ENCODE measurements around the gene MKRN3. TPM values are rescaled to one million over a fixed set of nuclear protein-coding genes. Genes with fewer than 3 reads are reported as not detected.

The MKRN3 gene
- total RNA-seq, 1 experiment from 2014 or later: not detected

DNA sequence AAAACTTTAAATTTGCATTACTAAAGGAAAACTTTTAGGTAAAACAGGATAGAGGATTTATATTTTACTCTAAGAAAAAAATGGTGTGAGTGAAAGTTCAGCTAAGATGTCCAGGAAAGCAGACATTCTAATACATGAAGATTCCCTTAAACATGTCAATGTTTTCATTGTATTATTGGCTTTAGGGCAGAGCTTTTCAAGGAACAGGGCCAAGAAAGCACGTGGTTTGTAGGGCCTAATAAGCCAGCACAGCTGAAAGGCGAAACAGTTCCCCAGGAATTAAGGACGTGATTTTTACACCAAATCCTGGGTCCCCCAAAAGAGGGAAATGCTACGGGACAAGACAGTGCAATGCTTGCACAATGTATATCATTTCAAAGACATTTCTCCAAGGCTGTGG, 48.6 kb upstream of the MKRN3 start (continued):
- TF ChIP-seq, protein P1, sequence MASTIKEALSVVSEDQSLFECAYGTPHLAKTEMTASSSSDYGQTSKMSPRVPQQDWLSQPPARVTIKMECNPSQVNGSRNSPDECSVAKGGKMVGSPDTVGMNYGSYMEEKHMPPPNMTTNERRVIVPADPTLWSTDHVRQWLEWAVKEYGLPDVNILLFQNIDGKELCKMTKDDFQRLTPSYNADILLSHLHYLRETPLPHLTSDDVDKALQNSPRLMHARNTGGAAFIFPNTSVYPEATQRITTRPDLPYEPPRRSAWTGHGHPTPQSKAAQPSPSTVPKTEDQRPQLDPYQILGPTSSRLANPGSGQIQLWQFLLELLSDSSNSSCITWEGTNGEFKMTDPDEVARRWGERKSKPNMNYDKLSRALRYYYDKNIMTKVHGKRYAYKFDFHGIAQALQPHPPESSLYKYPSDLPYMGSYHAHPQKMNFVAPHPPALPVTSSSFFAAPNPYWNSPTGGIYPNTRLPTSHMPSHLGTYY (CRISPR knock-in tag; IDR thresholded peaks at IDR 0.05): no peak
- TF ChIP-seq TCF7 (CRISPR knock-in tag; IDR thresholded peaks at IDR 0.05; ENCODE audit: low read depth) (no peak), FOXJ3 (CRISPR knock-in tag; IDR thresholded peaks at IDR 0.05; ENCODE audit: borderline replicate concordance) (no peak)
- TF ChIP-seq, protein P2, sequence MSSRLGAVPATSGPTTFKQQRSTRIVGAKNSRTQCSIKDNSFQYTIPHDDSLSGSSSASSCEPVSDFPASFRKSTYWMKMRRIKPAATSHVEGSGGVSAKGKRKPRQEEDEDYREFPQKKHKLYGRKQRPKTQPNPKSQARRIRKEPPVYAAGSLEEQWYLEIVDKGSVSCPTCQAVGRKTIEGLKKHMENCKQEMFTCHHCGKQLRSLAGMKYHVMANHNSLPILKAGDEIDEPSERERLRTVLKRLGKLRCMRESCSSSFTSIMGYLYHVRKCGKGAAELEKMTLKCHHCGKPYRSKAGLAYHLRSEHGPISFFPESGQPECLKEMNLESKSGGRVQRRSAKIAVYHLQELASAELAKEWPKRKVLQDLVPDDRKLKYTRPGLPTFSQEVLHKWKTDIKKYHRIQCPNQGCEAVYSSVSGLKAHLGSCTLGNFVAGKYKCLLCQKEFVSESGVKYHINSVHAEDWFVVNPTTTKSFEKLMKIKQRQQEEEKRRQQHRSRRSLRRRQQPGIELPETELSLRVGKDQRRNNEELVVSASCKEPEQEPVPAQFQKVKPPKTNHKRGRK (CRISPR knock-in tag; IDR thresholded peaks at IDR 0.05; ENCODE audit: borderline replicate concordance): no peak

GRCh38 chr15:23518104-23518503, 47.4 kb upstream of the MKRN3 start:
- Mint-ChIP-seq H3K27me3 (ENCODE audit: low read depth) (peaks cover 2% of the 10 kb centered on the region; the same call in 1 of the 2 replicates), H3K36me3 (peaks cover 26% of the 10 kb centered on the region), H3K9me3 (peaks cover 51% of the 10 kb centered on the region), H3K27ac (no peak overlapping the region), H3K4me3 (no peak overlapping the region), H3K4me1 (no peaks in the 10 kb centered on the region)
- DNase-seq (ENCODE audit: low spot score) (no peak), ATAC-seq (no peak)
- TF ChIP-seq AR (CRISPR knock-in tag; IDR thresholded peaks at IDR 0.05) (no peak), CREB1 (CRISPR knock-in tag; IDR thresholded peaks at IDR 0.05) (no peak), ATF1 (CRISPR knock-in tag; IDR thresholded peaks at IDR 0.05) (no peak), FOXK1 (CRISPR knock-in tag; IDR thresholded peaks at IDR 0.05) (no peak), ZNF416 (CRISPR knock-in tag; IDR thresholded peaks at IDR 0.05) (no peak), ETV6 (CRISPR knock-in tag; IDR thresholded peaks at IDR 0.05) (no peak), GRHL2 (CRISPR knock-in tag; IDR thresholded peaks at IDR 0.05; ENCODE audit: insufficient replicate concordance, severe bottlenecking) (no peak), FOXJ3 (CRISPR knock-in tag; IDR thresholded peaks at IDR 0.05; ENCODE audit: borderline replicate concordance) (no peak), ZNF219 (CRISPR knock-in tag; IDR thresholded peaks at IDR 0.05; ENCODE audit: borderline replicate concordance) (no peak), ZNF138 (CRISPR knock-in tag; conservative IDR thresholded peaks at IDR 0.05) (no peak), JUN (CRISPR knock-in tag; IDR thresholded peaks at IDR 0.05) (no peak), ZNF425 (CRISPR knock-in tag; conservative IDR thresholded peaks at IDR 0.05) (no peak), GABPB1 (CRISPR knock-in tag; IDR thresholded peaks at IDR 0.05) (no peak), FOXP4 (CRISPR knock-in tag; IDR thresholded peaks at IDR 0.05) (no peak), IRF2 (CRISPR knock-in tag; IDR thresholded peaks at IDR 0.05; ENCODE audit: borderline replicate concordance, low read depth) (no peak)
- TF ChIP-seq, protein P3, sequence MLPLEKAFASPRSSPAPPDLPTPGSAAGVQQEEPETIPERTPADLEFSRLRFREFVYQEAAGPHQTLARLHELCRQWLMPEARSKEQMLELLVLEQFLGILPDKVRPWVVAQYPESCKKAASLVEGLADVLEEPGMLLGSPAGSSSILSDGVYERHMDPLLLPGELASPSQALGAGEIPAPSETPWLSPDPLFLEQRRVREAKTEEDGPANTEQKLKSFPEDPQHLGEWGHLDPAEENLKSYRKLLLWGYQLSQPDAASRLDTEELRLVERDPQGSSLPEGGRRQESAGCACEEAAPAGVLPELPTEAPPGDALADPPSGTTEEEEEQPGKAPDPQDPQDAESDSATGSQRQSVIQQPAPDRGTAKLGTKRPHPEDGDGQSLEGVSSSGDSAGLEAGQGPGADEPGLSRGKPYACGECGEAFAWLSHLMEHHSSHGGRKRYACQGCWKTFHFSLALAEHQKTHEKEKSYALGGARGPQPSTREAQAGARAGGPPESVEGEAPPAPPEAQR (CRISPR knock-in tag; IDR thresholded peaks at IDR 0.05): no peak
- TF ChIP-seq, protein P4, sequence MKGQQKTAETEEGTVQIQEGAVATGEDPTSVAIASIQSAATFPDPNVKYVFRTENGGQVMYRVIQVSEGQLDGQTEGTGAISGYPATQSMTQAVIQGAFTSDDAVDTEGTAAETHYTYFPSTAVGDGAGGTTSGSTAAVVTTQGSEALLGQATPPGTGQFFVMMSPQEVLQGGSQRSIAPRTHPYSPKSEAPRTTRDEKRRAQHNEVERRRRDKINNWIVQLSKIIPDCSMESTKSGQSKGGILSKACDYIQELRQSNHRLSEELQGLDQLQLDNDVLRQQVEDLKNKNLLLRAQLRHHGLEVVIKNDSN (CRISPR knock-in tag; IDR thresholded peaks at IDR 0.05): no peak
- TF ChIP-seq, protein P5, sequence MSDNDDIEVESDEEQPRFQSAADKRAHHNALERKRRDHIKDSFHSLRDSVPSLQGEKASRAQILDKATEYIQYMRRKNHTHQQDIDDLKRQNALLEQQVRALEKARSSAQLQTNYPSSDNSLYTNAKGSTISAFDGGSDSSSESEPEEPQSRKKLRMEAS (CRISPR knock-in tag; IDR thresholded peaks at IDR 0.05): no peak
- POLR2A ChIA-PET: no interaction called here
- CTCF ChIA-PET: no interaction called here
